Adipose tissue (tissue), 3 donors: Measurements from ENCODE around the gene PER1. TPM values are rescaled to one million over a fixed set of nuclear protein-coding genes. Genes with fewer than 3 reads are reported as not detected.

Experiments used
- H3K27ac ChIP-seq: one replicate; pipeline ENCODE4 v1.5.1; 2013; ENCODE audit warnings: low read depth, low read length
- WGBS, 3 donors: extraction: QIAGEN DNeasy Blood & Tissue Kit; methylation state at CpG; one replicate each; pipeline ENCODE4 v1.1.7; 2013; 5-methylcytosine and 5-hydroxymethylcytosine counted together
- polyA plus RNA-seq, 3 donors: library from polyadenylated mRNA; stranded (reverse); fragments of 200-250 nt; gene quantifications; one replicate each; pipeline ENCODE4 v1.2.3, GENCODE V29; 2013
- donor health status: healthy with polysubstance abuse.
- donor health status: Bipolar disorder and iron deficiency.
- donor health status: healthy.

PER1 gene
- polyA plus RNA-seq, 3 donors, result 89.7 to 239 (median 142) TPM

DNA sequence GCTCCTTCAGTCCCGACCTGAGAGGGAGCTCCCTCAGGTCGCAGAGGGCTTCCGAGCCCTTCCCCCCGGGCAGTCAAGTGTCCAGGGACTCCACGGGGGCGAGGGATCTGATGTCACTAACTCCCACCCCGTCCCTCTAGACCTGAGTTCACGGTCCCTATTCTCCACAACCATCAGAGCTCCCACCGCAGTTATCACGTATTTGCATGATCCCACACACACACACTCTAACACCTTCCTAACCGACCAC is 3.7 kb upstream of the PER1 start:
- 0 to 2% (median 2%) methylated on average over 11 of the region's 11 CpGs for WGBS, 3 donors
- H3K27ac ChIP-seq, result peak overlapping the region; percentile 90

DNA sequence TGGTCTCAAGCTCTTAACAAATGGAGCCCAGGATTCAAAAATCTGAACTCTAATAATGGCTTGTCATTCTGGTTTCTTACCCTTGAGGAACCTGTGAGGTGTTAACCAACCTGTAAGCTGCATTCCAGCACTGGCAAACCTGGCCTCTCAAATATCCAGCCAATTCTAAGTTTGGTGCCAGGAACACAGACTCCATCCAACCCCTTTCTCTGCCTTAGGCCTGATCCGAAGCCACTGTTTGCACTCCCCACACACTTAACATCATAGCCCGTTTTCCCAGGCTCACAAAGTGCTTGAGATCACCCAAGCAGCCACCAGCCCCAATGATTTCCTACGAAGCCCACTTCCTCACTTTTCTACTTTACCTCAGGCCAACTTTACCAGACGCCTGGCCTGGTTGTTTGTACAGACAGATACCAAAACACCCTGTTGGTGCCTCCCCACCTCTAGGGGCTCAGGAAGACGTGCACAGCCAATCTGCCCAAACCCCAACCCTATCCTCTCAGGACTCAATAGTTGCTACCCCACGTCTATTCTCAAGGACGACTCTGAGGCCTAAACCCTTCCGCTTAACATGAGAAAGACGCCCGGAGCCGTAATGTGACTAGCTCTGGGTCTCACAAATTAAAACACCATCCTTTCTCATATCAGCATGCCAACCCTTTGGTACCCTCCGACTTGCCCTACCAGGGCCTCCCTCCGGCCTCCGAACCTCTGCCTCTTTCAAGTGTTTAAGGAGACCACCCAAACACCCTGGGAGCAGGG is 3.2 kb upstream of the PER1 start:
- 10 to 29% (median 29%) methylated on average over 14 of the region's 14 CpGs for WGBS, 3 donors
- H3K27ac ChIP-seq, result peak overlapping the region; percentile 90

DNA sequence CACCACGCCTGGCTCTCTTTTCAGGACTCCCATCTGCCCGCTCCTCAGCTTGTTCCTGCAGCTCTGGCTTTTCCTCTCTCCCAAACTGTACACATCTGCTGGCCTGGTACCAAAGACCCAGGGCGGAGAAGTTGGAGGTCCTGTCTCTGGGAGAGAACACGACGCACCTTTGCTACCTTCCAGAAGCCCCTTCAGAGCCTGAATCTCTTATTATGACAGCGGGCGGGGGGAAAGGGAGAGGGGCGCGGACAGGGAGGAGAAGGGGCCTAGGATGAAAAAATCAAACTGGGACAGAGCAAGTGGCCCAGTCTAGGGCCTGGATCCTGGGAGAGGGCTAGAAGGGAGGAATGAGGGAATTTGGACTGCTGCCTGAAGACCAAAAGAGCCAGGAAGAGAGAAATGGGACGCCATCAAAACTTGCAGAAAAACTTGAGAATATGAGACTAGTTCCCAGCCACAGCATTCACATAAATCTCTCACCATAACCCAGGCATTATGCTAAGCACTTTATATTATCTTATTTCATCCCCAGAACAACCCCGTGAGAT is 2.5 kb upstream of the PER1 start:
- peak overlapping the region; percentile 90 for H3K27ac ChIP-seq
- WGBS, 3 donors, result 19 to 23% (median 22%) methylated on average over 11 of the region's 11 CpGs

DNA sequence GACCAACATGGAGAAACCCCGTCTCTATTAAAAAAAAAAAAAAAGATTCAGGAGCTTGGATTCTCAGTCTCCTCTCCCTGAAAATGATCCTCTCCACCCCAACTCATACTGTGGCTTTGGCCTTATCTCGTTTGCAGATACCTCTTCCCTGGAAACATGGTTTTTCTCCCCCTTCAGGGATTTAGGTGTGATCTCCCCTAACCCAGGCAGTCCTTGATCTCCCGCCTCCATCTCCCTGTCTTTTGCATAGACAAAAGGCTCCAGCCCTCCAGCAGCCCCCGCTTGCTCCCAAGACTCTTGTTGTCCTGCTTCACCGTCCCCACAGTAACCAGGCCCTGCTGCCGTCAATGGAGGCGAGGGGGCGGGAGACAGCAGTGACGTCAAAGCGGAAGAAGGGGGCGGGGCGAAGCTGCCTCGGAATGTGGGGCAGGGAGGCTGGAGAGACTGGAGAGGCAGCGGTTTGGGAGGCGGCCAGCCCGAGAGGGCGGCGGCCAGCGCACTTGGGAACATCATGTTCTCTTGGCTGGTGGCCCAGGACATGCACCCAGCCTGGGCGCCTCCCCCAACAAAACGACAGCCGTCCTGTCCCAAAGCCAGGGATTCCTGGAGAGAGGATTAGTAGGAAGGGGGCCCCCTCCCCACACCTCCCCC is 1.9 kb upstream of the PER1 start:
- H3K27ac ChIP-seq, result peak overlapping the region; percentile 90
- 2 to 3% (median 2%) methylated on average over 17 to 22 of the region's 22 CpGs for WGBS, 3 donors

DNA sequence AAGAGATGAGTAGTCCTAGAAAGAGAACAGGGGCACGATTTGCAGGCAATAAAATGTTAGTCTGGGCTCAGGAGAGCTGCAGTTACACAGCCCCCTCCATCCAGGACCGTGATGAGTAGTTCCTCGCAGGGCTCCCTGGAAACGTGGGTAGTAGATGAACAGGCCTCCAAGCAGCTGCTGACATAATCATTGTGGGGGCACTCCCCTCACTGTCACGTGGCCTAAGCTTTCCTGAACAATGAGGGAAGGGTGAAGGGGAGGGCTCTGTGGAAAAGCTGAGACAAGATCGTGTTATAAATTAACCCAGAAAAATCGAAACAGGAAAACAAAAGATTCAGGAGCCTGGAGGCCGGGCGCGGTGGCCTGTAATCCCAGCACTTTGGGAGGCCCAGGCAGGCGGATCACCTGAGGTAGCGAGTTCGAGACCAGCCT is 1.3 kb upstream of the PER1 start:
- H3K27ac ChIP-seq, result peak overlapping the region; percentile 90
- 7 to 19% (median 15%) methylated on average over 13 of the region's 13 CpGs for WGBS, 3 donors

DNA sequence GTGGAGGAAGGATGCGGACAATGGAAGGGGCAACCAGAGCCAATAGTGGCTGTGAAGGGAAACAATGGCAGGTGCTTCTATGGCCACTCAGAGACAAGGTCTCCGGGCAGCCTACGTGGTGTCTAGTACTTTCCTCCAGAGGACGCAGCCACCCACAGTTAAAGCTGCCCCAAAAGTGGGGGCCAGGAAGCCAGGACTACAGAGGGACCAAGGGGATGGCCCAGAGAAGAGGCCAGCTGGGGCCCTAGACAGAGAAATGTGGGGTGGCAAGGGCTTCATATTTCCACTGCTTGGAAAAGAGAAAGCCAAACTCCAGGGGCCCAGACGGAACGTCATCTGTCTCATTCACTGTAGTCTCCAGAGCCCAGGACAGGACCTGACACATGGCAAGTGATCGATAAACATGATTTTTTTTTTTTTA is 837 bp upstream of the PER1 start:
- WGBS, 3 donors, result 64 to 68% (median 65%) methylated on average over 7 of the region's 7 CpGs
- H3K27ac ChIP-seq, result peak overlapping the region; percentile 90

DNA sequence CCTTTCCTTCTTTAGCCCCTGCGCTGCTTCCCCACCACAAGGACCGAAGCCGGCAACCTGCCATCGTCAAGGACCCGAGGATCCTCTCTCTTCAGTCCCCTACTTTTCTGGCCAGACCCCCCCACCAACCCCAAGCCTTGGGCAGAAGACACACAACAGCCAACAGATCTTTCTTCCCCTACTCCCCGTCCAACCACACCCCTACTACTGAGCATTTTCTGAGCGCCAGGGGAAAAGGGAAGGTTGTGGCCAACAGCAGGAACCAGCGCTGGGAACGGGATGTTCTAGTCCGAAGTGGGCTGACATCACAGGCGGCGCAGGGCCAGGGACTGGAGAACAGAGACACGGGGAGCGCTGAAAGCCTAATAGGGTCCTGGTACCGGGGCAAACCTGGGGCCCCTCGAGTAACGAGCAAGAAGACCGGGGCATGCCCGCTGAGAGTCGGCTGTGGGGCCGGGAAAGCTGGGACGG is 528 bp downstream of the PER1 start:
- peak overlapping the region; percentile 92 for H3K27ac ChIP-seq
- 1 to 15% (median 2%) methylated on average over 21 to 22 of the region's 22 CpGs for WGBS, 3 donors

DNA sequence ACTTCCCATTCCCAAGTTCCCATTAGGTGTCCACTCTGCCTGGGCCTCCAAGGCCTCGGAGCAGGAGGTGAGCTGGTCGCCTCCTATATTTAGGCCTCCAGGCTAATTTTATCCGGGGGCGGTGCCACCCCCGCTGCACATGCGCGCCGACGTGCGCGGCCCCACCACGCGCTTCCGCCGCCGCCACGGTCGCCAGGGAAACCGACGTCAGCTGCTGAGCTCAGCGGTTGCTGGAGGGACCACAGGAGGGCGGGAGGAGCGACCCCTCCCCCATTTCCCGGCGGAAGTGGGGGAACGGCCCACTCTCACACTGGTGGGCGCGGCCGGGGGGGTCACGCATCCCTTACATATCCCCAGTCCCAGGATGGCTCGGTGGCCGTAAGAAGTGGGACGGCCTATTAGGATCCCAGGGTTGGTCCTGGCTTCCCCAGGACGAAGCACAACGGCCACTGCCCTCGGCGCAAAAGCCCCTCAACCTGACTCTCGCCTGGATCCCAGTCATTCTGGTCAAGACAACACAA is 1.0 kb downstream of the PER1 start:
- 1 to 15% (median 3%) methylated on average over 37 to 38 of the region's 38 CpGs for WGBS, 3 donors
- H3K27ac ChIP-seq, result peak overlapping the region; percentile 92

DNA sequence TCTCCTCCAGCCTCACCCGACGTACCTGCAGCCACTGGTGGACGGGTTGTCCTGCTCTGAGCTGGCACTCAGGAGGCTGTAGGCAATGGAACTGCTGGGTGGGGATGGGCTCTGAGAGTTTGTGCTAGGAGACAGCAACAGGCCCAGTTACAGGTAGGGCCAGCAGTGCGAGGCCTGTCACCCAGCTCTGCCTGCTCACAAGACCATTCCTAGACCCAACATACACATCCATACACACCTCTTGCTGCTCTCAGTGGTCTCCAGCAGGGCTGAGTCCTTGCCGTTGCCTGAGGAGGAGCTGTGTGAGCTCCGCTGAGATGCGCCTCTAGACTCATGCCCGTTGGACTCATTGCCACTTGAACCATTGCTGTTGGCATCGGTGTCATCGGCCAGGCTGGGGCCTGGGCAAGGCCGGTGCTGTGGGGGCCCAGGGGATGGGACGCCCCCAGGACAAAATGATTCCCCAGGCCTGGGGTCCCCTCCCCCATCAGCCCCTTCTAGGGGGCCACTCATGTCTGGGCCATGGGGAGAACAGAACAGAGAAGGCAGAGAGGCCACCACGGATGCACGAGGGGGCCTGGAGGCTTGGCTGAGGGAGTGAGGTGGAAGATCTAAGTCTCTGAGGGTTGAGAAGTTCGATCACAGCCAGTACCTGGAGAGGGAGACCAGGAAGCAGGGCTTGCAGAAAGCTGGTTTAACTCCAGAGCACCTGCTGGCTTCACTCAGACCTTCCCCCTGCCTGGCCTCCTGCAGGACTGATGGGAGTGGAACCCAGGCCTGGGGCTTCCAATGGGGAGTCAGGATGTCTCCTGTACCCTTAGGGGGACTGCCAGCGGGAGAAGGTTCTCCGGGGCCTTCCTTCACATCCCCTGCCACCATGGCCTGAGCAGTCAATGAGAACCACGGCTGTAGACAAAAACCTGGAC is 1.7 kb downstream of the PER1 start:
- 72 to 76% (median 73%) methylated on average over 18 of the region's 18 CpGs for WGBS, 3 donors

DNA sequence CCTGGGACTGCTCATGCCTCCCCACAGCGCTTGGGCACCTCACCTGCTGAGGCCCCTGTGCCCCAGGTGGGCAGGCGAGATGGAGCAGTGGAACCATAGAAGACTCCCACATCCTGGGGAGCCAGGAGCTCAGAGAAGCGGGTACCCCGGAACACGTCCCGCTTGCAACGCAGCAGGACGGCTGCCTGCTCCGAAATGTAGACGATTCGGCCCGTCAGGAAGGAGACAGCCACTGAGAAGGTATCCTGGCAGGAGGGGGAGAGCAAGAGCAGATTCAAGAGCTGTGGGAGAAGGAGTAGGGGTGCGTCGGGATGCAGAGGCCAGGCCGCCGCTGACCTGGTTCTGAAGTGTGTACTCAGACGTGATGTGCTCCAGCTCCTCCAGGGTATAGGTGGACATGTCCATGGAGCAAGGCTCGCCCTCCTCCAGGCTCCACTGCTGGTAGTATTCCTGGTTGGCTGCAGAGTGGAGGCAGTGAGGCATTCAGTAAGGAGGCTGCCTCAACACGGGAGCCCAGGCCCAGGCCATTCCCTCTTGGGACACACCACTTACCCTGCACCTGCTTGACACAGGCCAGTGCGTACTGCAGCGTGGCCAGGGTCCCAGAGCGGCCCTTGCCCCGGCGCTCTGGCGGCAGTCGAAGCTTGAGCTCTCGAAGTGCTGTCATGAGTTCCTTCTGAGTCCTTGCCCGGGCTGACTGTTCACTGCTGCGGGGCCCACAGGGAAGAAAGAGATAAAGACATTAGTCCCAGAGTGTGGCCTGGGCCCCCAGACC is 2.6 kb downstream of the PER1 start:
- no peak overlapping the region for H3K27ac ChIP-seq
- 94 to 95% (median 94%) methylated on average over 29 of the region's 29 CpGs for WGBS, 3 donors

More for the DNA sequence above, 1.7 kb downstream of the PER1 start:
- no peak overlapping the region for H3K27ac ChIP-seq

DNA sequence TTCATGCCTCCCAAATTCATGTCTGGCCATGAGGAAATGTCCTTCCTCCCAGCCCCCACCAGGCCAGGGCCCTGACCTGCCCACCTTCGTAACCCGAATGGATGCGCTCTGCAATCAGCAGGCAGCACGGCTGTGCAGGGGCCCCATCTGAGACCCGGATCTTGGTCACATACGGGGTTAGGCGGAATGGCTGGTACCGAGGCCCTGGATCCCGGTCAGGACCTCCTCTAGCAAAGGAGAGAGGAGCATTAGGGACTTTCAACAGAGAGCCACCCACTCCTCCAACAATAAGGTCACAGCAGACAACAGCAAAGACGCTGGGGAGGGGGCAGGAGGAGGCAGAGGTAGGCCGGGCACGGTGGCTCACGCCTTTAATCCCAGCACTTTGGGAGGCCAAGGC is 3.6 kb downstream of the PER1 start:
- 90 to 95% (median 94%) methylated on average over 13 of the region's 13 CpGs for WGBS, 3 donors
- H3K27ac ChIP-seq, result no peak overlapping the region

DNA sequence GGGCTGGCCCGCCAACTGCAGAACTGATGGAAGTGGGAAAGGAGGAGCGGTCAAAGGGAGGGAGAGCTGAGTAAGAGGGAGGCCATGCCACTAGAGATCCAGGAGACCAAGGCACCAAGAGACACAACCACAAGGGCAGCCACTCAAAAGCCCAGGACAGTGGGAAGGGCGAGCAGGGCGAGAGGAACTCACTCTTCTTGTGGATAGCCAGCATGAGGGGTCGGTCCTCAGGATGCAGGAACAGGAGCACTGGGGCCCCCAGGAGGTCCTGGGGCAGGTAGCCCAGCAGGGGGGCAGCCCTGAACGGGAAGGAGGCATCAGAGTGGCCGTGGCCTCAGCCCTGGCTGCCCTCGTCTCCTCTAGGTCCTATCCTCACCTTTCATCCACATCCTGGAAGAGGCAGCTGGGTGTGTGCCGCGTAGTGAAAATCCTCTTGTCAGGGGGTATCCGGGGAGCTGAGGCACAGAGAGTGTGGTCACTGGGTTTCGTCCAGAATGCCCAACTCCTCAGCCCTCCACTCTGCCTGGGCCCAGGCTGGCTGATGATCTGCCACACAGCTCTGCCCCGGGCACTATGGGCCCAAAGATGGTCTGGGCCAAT is 4.3 kb downstream of the PER1 start:
- no peak overlapping the region for H3K27ac ChIP-seq
- 92 to 93% (median 93%) methylated on average over 12 to 13 of the region's 13 CpGs for WGBS, 3 donors

DNA sequence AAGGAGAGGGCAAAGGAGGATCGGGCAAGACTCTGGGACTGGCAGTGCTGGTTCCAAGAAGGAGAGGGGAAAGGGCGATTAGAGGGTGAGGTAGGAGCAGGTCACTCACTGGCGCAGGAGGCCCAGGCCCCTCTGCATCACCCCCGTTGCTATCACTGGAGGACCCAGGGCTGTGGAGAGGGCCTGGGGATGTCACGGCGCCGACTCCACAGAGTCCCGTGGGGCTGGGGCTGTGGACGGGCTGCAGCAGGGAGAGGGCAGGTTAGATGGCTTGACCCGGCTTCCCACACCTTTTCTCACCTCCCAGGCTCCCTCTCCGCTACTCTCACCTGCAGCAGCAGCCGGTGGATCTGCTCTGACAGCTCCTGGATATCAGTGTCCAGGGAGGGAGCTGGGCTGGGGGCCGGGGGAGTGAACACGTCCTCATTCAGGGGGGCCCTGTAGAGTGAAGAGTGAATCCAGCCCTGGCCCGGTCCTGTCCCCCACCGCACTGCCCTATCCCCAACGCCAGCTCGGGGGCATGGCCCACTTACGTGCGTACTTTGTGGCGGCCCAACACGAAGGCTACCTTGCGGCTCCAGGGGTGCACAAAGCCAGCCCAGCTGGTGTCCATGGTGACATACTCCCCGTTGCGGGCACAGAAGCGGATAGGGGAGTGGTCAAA is 4.9 kb downstream of the PER1 start:
- WGBS, 3 donors, result 88 to 94% (median 90%) methylated on average over 25 to 26 of the region's 26 CpGs
- H3K27ac ChIP-seq, result no peak overlapping the region

DNA sequence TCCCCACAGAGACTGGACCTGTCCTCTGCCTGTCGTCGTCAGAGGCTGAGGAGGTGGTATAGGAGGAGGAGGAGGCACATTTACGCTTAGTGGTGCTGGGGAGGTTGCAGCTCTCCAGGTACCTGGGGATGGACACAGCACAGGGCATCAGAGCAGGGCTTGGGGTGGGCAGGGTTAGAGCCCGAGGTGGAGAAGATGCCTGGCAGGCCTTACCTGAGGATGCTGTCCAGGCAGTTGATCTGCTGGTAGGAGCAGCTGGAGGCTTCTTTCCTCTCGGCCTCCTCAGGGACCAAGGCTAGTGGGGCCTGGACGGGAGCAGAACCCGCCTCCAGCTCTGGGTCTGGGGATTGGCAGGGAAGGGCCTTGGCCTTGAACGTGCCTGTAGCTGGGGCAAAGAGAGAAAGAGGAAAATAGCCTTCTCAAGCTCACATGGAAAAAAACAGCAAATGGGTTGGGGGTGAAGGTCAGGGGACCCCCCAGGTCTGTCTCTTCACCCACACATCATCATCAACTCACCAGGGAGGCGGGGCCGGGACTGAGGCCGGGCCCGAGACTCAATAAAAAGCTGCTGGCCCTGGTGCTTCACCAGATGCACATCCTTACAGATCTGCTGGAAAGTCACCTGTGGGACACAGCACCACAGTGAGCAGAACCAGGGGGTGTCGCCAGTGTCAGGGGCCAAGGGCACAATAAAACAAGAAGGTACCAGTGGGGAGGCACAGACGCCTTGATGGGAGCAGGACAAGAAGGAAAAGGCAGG is 5.6 kb downstream of the PER1 start:
- no peak overlapping the region for H3K27ac ChIP-seq
- WGBS, 3 donors, result 86 to 95% (median 93%) methylated on average over 14 of the region's 14 CpGs

DNA sequence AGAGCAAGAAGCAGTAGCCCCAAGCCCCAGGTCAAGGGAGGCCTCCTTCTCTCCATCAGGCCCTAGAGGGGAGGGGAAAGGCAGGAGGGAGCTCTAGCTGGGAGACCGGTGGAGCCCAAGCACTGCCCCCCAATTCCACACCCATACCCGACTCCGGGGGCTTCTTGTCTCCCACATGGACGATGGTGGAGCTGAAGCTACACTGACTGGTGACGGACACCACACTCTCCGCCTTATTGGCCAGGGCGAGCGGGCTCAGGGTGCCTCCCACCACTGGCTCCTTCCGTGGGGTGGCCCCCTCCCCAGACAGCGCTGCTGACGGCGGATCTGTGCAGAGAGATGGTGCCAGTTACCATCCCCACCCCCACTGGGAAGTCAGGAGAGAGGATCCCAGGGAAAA is 6.4 kb downstream of the PER1 start:
- H3K27ac ChIP-seq, result no peak overlapping the region
- WGBS, 3 donors, result 92 to 96% (median 92%) methylated on average over 12 of the region's 12 CpGs
